Spleen (tissue), 11 donors: Measurements from ENCODE around the gene STX4. TPM values are rescaled to one million over a fixed set of nuclear protein-coding genes. Genes with fewer than 3 reads are reported as not detected.

ENCODE experiments used
- DNase-seq: peaks from one replicate; pipeline ENCODE4 v3.0.0-alpha.2; 2020
- H3K27ac ChIP-seq, 8 donors: fragments of 200-600 bp; sonication (generic) in 7 of 8; 1 replicate in 4 of 8; 2 replicates in 4 of 8; pipeline versions ENCODE4 v1.5.0 to v1.8.0; 2016 to 2021; ENCODE audit warnings: inconsistent platforms in 4 of 8, mild to moderate bottlenecking in 4 of 8, moderate library complexity in 1 of 8
- H3K27me3 ChIP-seq, 7 donors: fragments of 200-600 bp; sonication (generic) in 6 of 7; replicated peaks in 1 of 7; 1 replicate in 4 of 7; 2 replicates in 3 of 7; pipeline versions ENCODE4 v1.5.0 to v1.8.0; 2016 to 2021; ENCODE audit warnings: inconsistent platforms in 3 of 7, mild to moderate bottlenecking in 1 of 7
- H3K36me3 ChIP-seq, 6 donors: fragments of 200-600 bp; sonication (generic) in 5 of 6; 1 replicate in 4 of 6; 2 replicates in 2 of 6; pipeline versions ENCODE4 v1.5.0 to v1.8.0; 2016 to 2021; ENCODE audit warnings: inconsistent platforms in 2 of 6
- H3K4me1 ChIP-seq, 6 donors: fragments of 200-600 bp; sonication (generic) in 5 of 6; 1 replicate in 3 of 6; 2 replicates in 3 of 6; pipeline versions ENCODE4 v1.5.0 to v1.8.0; 2016 to 2021; ENCODE audit warnings: inconsistent platforms in 3 of 6
- H3K4me3 ChIP-seq, 8 donors: fragments of 200-600 bp; sonication (generic) in 7 of 8; 1 replicate in 4 of 8; 2 replicates in 4 of 8; pipeline versions ENCODE4 v1.5.0 to v1.8.0; 2016 to 2021; ENCODE audit warnings: inconsistent platforms in 4 of 8, mild to moderate bottlenecking in 4 of 8, moderate library complexity in 2 of 8
- H3K9me3 ChIP-seq, 8 donors: fragments of 200-600 bp; sonication (generic) in 7 of 8; 1 replicate in 4 of 8; 2 replicates in 4 of 8; pipeline versions ENCODE4 v1.5.0 to v1.8.0; 2016 to 2021; ENCODE audit warnings: inconsistent platforms in 4 of 8
- CTCF ChIP-seq, 11 experiments: fragments of 200-600 bp in 7 of 11; fragments of 450-650 bp in 4 of 11; sonication (generic) in 4 of 11; IDR thresholded peaks in 8 of 11; conservative IDR thresholded peaks in 3 of 11; 1 replicate in 7 of 11; 2 replicates in 4 of 11; pipeline versions ENCODE4 v1.4.0 to v1.8.0; 2016 to 2021; ENCODE audit warnings: antibody characterized with exemption in 11 of 11, inconsistent platforms in 4 of 11, mild to moderate bottlenecking in 1 of 11
- POLR2A ChIP-seq, 3 donors: fragments of 450-650 bp; IDR thresholded peaks; one replicate each; pipeline ENCODE4 v1.5.1; 2017; ENCODE audit warnings: antibody characterized with exemption in 3 of 3, mild to moderate bottlenecking in 1 of 3
- POLR2AphosphoS5 ChIP-seq, 3 donors: sonication (generic); formaldehyde crosslinking; IDR thresholded peaks; one replicate each; pipeline ENCODE4 v1.5.1; 2017; ENCODE audit warnings: antibody characterized with exemption in 3 of 3
- WGBS, 5 donors: extraction: QIAGEN DNeasy Blood & Tissue Kit in 3 of 5; methylation state at CpG; one replicate each; pipeline versions ENCODE4 v1.1.5 to v1.1.7; 2013 to 2018; 5-methylcytosine and 5-hydroxymethylcytosine counted together
- intact Hi-C: fragments of 100-400 bp; cut with DNase I; formaldehyde crosslinking; loops from one replicate; pipeline ENCODE4 v1.15.0; 2023; ENCODE audit warnings: low total_unique reads
- polyA plus RNA-seq, 3 donors: library from polyadenylated mRNA; stranded (reverse); fragments of 200-250 nt; gene quantifications; one replicate each; pipeline ENCODE4 v1.2.1, GENCODE V29; 2013
- total RNA-seq, 7 donors: library from RNA; depleted of rRNA in 3 of 7; stranded (reverse); fragments of >200 nt in 3 of 7; fragmentation: NEBNext Ultra II Directional in 4 of 7; extraction: Animal tissue kit (Norgen Biotek cat#: 25700) in 4 of 7; gene quantifications; one replicate each; pipeline versions ENCODE4 v1.1.0 to v1.2.1, GENCODE V29; 2016 to 2021
- donor health status: healthy with polysubstance abuse.
- donor health status: DM: no; HTN: no; CAD: no; lungs with moderate emphysema.
- donor health status: DM: no; HTN: no; CAD: no.
- donor health status: Bipolar disorder and iron deficiency.
- donor health status: healthy.
- donor health status: DM: no; HTN: no; CAD: no.
- donor health status: DM: yes; HTN: yes; CAD: no.

The STX4 gene
- total and polyA plus RNA-seq, 10 donors: 54.0 to 135 (median 86.9) TPM

GRCh38 chr16:31080756-31081419 lies 47.5 kb downstream of the STX4 start:
- WGBS, 5 donors: 89 to 95% (median 95%) methylated on average over 11 to 13 of the region's 13 CpGs
- TF ChIP-seq POLR2A (IDR thresholded peaks at IDR 0.05) (no peak), POLR2AphosphoS5 (IDR thresholded peaks at IDR 0.05) (peak in 1 of 3 donors; percentile 3), CTCF (IDR thresholded peaks at IDR 0.05 in 8 of 11, conservative IDR thresholded peaks at IDR 0.05 in 3 of 11) (no peak)
- Histone ChIP-seq H3K27ac (no peak overlapping the region), H3K27me3 (no peaks in the 10 kb centered on the region), H3K9me3 (no peaks in the 10 kb centered on the region), H3K4me3 (no peak overlapping the region), H3K36me3 (peaks cover 0 to 100% (median 84%) of the 10 kb centered on the region in 6 donors), H3K4me1 (peaks cover 0 to 77% (median 30%) of the 10 kb centered on the region in 6 donors)
- intact Hi-C loops: no loop called here
- DNase-seq: peak; percentile 59

DNA sequence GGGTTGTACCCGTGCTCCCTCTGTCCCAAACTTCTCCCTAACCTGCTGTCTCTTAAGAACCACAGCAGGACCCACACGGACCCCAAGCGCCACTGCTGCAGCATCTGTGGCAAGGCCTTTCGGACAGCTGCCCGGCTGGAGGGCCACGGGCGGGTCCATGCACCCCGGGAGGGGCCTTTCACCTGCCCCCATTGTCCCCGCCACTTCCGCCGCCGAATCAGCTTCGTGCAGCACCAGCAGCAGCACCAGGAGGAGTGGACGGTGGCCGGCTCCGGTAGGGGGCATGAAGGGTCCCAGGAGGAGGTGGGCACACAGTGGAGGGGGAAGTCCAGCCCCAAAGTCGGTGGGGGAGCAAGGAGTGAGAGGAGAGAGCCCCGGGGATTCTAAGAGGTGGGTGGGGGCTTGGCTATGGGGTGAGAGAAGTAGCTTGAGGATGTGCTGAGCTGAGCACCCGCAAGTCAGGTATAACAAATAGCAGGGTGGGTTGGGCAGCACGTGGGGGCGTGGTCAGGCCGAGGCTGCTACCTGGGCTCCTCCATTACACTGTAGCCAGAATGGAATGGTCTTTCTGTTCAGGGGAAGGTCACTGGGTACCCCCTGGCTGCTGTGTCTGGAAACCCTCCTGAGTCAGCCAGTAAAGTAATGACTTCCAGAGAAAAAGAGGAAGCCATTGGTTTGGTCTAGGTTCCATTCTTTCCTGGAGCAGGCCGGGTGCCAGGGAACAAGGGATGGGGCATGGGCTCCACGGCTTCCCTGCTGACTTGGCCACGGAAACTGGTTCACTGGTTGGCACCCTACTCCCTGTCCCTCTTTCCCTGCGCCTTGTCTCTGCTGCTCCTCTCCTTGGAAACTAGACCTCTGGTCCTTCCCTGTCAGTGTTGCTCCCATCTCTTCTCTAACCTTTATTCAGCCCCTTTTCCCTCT lies 48.3 kb downstream of the STX4 start:
- peak; percentile 70 for DNase-seq
- intact Hi-C loops: no loop called here
- no peaks in the 10 kb centered on the region for H3K9me3 ChIP-seq

GRCh38 chr16:31082368-31083045 lies 49.1 kb downstream of the STX4 start:
- Histone ChIP-seq H3K4me1 (peaks cover 0 to 62% (median 23%) of the 10 kb centered on the region in 6 donors), H3K9me3 (no peaks in the 10 kb centered on the region), H3K27ac (no peak overlapping the region), H3K36me3 (peaks cover 0 to 100% (median 72%) of the 10 kb centered on the region in 6 donors), H3K27me3 (no peaks in the 10 kb centered on the region), H3K4me3 (no peak overlapping the region)
- 86 to 92% (median 88%) methylated on average over 14 of the region's 14 CpGs for WGBS, 5 donors
- intact Hi-C loops: no loop called here
- TF ChIP-seq CTCF (IDR thresholded peaks at IDR 0.05 in 8 of 11, conservative IDR thresholded peaks at IDR 0.05 in 3 of 11) (no peak), POLR2AphosphoS5 (IDR thresholded peaks at IDR 0.05) (peak in 1 of 3 donors; percentile 51)
- peak; percentile 57 for DNase-seq

More for the DNA sequence above, 48.3 kb downstream of the STX4 start:
- Histone ChIP-seq H3K4me3 (no peak overlapping the region), H3K4me1 (peaks cover 0 to 69% (median 24%) of the 10 kb centered on the region in 6 donors), H3K36me3 (peaks cover 0 to 100% (median 80%) of the 10 kb centered on the region in 6 donors), H3K27ac (no peak overlapping the region), H3K27me3 (no peaks in the 10 kb centered on the region)
- peak in 1 of 3 donors; percentile 61 for TF ChIP-seq POLR2AphosphoS5 (IDR thresholded peaks at IDR 0.05)
- no peak for TF ChIP-seq POLR2A (IDR thresholded peaks at IDR 0.05)
- no peak for TF ChIP-seq CTCF (IDR thresholded peaks at IDR 0.05 in 8 of 11, conservative IDR thresholded peaks at IDR 0.05 in 3 of 11)
- WGBS, 5 donors: 84 to 93% (median 88%) methylated on average over 26 of the region's 26 CpGs
